Loucy (cell line): ENCODE data around the gene FAM3C.

Experiments
- CTCF ChIP-seq: fragments of 200-600 bp; sonication (generic); conservative IDR thresholded peaks from 2 replicates; pipeline ENCODE4 v1.5.1; 2014; ENCODE audit warnings: mild to moderate bottlenecking, antibody characterized with exemption, low read length
- EZH2phosphoT487 ChIP-seq: fragments of 200-600 bp; IDR thresholded peaks from 2 replicates; pipeline ENCODE4 v1.6.1; 2018; ENCODE audit warnings: antibody characterized with exemption, mild to moderate bottlenecking, moderate library complexity, borderline replicate concordance

DNA sequence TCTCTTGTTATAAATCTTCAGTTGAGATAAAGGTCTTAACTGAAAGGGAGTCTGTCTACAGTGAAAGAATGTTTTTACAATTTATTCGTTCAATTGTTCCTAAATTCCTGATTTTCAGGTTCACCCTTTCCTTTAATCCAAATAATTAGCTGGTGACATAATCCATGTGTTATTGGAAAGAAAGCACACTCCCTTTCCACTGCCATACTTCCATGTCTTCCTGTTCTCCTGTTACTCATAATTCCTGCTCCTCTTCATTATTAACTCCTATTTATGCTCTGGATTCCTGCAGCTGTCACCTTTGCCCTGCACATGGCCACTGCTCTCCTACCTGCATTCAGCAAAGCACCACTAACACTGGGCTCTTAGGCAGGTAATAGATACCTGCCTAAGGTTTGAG lies 40.0 kb upstream of the FAM3C start:
- TF ChIP-seq CTCF (no peak), EZH2phosphoT487 (no peak)
